Embryonic facial prominence (tissue), 1 donor: ENCODE data around the gene BAIAP2L2.

Experiments
- DNase-seq: peaks from one replicate; pipeline ENCODE4 v3.0.0-alpha.2; 2016; ENCODE audit errors: extremely low spot score

Gene BAIAP2L2

DNA sequence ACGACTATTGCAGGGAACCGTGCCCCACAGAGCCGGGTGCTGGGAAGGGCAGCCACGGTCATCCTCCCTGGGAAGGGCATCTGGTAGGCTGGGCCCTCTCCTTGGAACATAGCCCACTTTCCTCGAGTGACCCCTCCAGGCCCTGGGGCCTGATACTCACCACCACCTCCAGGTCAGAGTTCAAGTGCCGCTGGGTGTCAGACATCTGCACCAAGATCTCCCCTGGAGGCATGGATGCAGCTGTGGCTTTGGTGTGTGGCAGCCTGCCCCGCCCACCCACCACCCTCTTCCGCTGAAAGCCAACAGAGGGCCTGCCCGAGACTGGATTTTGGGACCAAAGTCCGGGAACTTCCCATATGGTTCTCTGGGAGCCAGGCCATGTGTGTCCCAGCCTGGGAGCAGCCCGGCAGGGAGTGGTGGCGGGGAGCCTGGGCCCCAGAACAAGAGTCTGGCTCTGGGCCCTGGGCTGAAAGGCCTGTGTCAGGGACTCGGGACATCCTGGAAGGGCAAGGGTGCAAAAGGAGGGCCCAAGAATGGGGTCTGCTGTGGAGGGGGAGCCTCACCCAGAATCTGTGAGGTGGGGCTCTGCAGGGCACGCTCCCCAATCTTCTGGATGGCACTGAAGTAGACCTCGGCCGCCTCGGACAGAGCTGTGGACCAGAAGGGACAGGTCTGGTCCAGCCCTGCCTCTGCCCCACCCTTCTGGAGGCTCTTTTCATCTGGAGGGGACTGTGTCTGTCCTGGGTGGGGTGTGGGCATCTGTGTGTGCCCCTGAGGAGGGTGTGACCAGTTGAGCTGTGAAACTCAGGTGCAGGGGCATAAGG is 2.6 kb downstream of the BAIAP2L2 start:
- DNase-seq, result no peak

DNA sequence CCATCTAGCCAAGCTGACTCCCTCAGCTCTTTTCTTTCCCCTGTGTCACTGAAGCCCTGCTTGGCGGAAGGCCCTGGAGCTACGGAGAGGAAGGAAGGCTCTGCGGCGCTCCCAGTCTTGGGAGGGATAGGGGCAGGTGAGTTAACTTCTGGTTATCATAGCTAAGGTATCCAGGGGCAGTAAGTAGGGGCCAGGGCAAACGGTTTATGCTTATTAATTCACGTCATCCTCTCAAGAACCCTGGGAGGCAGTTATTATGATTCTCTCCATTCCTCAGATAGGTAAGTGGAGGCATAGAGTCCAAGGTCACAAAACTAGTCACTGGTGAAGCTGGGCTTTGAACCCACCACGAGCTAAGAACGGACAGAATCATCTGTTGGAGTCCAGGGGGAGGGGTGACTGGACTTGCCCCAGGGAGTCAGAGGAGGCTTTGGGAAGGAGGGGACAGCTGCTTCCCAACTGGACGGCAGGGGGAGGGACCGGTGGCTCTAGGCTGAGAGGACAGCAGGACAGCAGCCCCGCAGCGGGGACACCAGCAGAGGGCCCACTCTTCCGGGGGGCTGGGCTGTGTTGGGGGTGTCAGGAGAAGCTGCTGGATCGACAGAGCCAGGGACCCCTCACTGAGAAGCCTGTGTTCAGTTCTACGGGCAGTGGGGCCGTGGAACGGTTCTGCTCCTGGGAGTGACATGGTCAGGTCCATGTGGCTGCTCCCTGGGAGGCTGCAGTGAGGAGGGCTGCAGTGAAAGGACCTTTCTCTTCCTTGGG is 3.5 kb downstream of the BAIAP2L2 start:
- no peak for DNase-seq

DNA sequence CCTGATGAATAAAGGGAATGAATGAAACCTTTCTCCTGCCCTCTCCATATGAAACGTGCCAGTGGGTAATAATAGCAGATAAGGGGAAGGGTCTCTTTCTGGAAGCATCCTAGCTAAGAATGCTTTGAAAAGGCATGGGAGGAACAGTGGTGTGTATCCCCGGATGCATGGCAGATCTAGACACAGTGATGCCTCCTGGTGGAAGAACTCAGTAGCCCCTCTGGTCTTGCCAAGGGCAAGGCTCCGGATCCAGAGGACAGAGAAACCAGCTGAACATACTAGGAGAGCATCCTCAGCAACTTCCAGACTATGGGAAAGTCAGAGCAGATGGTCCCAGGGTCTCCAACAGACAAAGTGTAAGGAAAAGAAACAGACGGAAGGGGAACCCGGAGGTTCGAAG is 6.4 kb downstream of the BAIAP2L2 start:
- DNase-seq, result no peak

DNA sequence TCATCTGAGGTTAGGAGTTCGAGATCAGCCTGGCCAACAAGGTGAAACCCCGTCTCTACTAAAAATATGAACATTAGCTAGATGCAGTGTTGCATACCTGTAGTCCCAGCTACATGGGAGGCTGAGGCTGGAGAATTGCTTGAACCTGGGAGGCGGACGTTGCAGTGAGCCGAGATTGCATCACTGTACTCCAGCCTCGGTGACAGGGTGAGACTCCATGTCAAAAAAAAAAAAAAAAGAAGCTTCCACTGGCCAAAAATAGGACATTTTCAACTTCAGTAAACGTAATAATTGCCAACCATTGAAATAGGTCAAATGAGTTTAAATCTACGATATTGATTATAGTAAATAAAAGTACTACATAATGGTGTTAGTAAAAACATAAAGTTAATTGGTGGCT is 6.8 kb downstream of the BAIAP2L2 start:
- DNase-seq, result no peak

DNA sequence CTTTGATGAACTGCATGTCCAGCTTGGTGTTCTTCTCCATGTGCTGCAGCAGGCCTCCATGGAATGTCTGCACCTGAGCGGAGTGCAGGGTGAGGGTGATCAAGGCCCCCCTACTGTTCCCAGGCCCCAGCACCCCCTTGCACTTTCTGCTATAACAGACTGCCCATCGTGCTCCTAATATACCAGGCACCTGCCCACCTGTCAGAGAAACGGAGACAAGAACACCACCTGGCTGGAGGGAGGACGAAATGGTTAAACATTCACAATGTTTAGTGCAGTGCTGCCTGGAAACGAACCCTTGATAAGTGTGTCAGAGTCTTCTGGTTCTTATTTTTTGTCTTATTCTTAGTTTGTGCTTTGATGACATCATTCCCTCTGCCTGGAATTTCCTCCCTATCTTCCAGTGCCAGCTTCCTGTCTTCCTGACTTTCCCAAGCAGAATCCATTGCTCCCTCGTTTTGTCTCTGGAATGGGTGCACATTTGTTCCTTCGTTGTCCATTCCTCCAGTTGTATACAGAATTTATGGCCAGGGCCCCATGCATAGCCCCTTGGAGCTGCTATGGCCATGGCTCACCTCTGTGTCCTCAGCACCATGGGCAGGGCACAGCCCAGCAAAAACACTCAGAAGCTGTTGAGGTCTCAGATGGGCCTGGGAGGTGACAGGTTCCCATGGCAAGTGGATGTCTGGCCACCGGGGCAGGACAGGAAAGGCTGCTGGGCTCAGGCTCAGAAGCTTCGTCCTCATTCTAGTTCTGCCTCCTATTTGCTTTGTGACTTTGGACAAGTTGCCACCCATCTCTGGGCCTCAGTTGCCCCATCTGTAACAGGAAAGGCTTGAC is 11.9 kb downstream of the BAIAP2L2 start:
- no peak for DNase-seq

DNA sequence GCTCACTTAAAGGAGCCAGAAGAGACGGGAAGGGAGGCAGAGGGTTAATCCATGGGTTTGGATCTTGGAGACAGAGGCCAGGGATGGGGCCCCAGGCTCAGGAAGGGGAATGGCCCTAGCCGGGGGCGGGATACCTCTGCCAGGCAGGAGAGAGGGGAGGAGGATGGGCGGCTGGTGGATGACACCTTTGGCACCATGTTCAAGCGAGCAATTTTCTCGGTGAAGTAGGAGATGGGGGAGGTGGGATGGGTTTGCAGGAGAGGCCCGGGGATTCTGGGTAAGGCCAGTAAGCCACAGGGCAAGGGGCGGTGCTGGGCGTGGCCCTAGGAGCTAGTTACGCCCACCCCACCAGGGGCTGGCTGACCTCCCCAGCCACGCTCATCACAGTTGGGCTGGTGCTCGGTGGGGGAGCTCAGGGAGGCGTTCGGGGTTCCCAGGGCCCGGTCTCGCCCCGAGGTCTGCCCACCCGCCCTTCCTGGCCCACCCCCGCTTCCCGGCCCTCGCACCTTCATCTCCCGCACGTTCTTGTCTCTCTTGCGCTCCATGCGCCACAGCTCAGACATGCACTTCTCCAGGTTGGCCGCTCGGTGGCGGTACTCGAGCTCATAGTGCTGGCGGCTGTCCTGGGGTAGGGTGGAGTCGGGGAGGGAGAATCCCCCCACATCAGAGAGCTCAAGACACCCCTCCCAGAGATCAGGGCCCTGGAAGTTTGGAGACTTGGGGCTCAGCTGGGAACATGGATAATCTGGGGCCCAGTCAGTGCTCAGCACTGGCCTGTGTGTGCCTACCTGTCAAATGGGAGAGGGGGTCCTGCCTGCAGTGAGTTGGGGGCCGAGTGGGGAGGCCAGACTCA is 12.7 kb downstream of the BAIAP2L2 start:
- no peak for DNase-seq

DNA sequence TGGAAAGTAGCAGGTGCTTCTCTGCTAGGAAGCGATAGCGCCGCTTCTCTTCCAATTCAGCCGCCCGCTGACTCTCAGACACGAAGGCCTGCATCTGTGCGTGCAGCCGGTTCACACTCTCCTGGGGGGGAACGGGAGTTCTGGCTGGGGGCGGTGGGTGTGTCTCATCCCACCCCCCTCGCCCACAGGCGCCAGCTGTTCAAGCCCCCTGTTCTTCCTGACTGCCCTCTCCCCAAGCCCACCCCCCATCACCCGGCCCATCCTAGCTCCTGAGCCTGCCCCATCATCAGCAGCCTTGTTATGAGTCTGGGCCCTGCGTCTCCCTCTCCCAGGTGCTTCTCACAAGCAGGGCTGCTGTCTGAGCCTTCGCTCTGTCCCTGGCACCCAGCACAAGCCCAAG is 13.4 kb downstream of the BAIAP2L2 start:
- no peak for DNase-seq

DNA sequence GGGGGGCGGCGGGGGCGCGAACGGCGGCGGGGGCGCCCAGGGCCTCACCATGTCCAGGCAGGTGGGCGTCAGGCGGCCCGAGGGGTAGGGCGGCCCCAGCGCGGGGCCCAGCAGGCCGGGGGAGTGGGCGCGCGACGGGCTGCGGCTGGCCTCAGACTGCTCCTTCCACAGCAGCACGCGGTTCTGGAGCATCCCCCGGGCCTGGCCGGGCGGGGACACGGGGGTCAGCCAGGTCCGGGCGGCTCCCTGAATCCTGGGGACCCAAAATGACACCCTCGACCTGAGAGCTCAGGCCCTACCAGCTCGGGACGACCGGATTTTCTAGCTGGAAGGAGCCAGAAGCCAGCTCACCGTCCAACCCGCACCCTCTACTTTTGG is 21.0 kb downstream of the BAIAP2L2 start:
- DNase-seq, result no peak

DNA sequence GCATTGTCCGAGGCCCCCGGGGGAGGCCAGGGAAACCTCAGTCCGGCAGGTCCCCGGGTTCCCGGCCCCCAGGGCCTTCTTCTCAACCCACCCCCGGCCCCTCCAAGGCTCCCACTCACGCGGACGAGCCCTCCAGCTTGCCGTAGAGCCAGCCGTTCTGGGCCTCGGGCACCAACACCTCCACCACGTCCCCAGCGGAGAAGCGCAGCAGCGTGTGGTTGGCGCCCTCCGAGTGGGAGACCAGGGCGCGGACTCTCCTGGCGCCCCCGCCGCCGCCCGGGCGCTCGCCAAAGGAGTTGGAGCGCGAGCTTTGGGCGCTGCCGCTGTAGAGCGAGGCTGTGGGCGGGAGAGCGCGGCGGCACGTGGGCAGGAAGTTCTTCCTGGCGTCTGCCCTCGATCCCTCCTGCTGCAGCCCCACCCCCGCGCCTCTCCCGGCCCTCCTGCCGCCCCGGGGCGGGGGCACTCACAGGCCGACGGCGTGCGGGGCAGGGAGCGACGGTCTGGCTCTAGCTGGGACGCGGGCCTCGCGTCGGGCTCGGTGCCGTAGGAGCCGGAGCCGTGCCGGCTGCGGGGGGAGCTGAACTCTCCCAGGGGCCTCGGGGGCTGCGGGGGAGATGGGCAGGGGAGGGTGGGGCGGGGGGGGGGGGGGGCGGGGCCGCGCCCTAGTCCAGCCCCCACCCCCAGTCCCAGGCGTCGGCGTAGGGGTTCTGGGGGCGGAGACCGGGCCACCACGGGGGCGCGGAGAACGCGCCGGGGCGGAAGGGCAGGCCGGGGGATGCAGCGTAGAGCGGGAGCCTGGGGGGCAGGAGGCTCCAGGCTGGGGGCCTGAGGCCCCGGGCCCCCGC is 21.6 kb downstream of the BAIAP2L2 start:
- no peak for DNase-seq

DNA sequence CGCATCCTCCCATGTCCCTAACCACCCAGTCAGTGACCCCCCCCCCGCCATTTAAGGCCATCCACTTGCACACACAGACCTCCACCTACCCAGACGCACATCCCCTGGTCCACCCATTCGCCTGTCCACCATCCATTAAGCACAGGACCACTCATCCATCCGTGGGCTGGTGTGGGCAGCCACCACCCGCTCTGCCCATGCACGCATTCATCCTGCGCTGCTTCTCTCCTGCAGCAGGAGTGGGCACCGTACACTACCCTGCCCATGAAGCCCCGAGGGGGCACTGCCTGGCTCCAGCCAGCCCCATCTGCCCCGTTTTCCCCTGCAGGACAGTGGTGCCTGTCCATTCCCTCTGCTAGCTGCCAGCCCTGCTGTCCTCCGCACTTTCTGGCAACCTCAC is 22.6 kb downstream of the BAIAP2L2 start:
- no peak for DNase-seq

DNA sequence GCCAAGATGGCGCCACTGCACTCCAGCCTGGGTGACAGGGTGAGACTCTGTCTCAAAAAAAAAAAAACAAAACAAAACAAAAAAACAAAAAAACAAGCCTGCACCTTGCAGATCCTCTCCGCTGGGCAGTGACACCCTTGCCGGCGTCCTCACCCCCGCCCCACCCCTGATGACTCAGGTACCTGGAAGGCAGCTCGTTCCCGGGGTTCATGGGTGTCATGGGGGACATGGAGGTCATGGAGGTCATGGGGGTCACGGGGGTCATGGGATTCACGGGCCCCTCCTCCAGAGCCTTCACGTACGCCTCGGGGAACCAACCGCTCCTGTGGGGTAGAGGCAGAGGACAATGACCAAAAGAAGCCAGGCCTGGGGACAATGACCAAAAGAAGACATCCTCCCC is 23.5 kb downstream of the BAIAP2L2 start:
- DNase-seq, result no peak

DNA sequence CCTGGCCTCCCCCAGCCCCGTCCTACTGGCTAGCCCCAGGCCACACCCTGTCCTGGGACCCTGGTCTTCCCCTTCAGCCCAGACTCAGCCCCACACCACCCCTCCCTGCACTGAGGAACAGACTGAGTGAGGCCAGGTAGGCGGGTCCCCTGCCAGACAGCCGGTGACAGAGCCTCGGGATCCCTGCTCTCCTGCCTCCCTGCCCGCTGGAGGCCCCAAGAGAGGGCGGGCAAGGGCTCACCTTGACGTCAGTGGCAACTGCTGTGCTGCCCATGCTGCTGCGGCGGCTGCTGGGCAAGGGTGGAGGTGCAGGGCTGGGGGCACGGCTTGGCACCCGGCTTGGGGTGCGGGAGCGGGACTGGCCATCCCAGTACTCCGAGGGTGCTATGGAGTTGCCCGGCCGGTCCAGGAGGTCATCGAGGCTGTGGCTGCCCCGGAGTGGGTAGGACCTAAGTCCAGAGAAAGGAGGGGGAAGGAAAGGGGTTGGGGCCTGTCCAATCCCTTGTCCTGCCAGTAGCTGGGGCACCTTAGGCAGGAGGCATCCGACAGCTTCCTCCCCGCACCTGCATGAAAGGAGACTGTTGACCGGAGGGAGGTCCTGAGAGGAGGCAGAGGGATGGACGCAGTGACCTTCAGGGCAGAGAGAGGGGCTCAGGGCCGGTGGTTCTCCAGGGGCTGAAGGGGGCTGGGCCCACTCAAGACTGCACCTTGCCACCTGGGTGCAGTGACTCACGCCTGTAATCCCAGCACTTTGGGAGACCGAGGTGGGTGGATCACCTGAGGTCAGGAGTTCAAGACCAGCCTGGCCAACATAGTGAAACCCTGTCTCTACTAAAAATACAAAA is 24.3 kb downstream of the BAIAP2L2 start:
- no peak for DNase-seq

DNA sequence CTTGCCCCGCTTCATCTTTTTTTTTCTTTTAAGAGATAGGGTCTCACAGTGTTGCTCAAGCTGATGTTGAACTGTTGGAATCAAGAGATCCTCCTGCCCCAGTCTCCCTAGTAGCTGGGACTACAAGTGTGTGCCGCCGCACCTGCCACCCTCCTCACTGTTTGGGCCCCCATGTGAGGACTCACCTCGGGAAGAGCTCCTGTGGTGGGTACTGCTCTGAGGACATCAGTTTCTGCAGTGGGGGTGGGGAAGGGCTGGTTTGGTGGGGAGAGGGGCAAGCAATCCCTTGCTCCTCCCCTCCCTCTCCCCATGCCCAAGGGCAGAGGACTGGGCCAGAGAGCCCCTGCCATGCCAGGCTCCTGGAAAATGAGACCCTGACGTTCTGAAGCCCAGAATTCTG is 25.0 kb downstream of the BAIAP2L2 start:
- DNase-seq, result no peak

DNA sequence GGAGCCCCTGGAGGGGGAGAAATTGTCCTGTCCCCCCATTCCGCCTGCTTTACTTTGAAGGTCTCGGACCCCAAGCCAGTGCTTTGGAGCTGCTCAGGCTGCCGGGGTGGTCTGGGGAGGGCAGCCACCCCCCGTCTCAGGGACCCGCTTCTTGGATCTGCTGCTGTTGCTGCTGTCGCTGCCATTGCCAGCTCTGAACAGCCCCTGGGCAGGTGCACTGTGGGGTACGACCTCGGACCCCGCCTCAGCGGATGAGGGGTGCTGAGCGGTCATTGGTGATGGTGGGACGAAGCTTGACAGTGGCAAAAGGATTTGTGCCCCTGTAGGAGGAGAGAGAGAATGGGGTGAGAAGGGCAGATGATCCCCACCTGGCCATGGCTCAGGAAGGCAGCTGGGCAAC is 25.4 kb downstream of the BAIAP2L2 start:
- DNase-seq, result no peak

DNA sequence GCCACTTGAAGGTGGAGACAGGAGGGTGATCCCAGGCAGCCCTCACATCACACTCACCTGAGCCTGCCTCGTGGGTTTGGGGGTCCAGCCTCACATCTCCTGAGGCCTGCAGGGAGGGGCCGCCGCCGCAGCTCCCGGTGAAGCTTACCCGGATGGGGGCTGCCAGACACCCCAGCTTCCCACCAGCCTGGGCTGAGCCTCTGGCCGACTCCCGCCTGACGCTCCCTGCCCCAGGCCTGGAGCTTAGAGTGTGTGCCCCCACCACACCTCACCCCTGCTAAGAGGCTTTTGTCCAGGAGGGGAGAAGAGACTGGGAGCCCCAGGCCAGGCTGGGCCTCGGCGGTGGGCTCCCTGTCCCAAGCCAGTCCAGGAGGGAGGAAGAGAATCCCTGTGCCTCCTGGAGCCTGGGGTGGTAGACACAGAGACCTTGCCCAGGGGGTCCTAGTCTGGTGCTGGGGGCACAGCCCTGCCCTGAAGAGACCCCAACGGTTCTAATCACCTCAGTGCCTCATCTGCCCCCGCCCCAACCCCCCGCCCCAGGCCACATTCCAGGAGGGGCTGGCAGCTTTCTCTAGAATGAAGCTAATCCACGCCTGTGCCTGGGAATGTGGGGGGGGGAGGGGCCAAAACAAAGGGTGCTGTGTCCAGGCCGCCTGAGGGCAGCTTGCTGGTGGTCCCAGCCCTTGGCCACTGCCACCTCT is 26.4 kb downstream of the BAIAP2L2 start, which contains the start of gene SLC16A8:
Gene SLC16A8, minus strand, starts transcription at position 254 of the 701 bp plus-strand sequence. CDS start 1,311 bp downstream, outside the sequence.
- no peak for DNase-seq

DNA sequence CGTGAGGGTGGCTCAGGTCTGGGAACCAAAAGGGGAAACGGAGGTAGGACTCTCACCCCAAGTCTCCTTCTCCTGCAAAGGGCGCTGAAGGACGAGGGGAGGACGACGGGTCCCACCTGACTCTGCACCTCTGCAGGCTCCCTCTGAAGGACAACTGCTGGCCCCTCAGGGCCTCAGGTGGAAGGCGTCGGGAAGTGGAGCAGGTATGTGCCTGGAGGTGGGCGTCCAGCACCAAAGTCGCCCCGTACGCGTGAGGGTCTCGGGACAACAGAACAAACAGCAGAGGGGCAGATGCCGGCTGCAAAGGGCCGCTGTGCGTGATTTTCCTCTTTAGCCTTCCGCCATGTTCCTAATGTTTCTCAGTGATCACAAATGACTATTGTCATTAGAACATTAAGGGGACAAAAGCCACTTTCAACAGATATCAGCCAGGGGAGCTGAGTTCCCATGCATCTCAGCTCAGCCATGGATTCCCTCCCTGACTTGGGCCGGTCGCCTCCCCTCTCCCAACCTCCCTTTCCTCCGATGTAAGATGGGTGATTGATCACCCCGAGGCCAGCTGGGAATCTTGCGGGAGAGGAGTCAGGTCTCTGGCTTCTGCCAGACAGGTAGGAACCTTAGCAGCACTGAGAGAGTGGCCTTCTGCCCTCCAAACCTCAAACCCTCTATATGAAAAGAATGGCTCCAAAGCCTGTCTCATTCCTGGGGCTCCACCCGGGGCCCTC is 27.3 kb downstream of the BAIAP2L2 start:
- no peak for DNase-seq

DNA sequence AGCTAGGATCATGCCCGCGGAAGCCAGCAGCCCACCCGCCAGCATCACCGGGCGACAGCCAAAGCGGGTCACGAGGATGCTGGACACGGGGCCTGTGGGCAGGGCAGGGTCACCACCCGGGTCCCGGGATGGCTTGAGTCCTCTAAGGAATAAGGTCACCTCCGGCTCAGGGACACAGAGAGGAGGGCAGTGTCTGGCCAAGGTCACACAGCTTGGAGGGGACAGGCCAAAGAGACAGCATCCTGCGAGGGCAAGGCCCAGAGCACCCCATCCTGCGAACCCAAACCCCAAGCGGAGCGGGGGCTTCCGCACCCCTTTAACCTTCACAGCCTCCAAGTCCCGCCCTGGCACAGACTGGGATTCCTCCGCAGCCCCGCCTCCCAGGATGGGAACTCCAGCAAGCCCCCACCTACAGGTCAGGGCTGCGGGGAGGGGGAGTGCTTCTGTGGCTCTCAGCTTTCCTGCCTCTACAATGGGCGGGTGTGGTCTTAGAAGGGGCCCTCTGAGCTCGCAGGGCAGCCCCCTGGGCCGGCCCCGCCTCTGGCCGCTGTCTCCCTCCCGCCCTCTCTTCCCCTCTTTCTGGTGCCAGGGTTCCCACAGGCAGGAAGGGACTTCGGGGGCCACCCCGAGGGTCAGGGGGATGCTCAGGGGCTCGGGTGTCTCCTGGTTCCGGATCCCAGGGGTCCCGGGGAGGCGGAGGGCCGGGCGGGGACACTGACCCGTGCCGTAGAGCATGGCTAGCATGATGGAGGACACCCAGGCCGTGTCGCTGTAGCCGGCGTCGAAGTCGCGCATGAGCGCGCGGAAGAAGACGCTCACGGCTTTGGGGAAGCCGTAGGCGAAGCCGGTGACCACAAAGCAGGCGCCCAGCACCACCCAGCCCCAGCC is 28.3 kb downstream of the BAIAP2L2 start:
- DNase-seq, result no peak
